Activated B cell treated with CpG ODN at 0.5 μM for 24 hours (primary cell): ENCODE data around the gene ASB15. TPM values are rescaled to one million over a fixed set of nuclear protein-coding genes. Genes with fewer than 3 reads are reported as not detected.

Source experiments
- ATAC-seq: fragments of 200-7000 bp; cut with Tn5 transposase; one replicate; pipeline ENCODE4 v1.10.0; 2021; ENCODE audit warnings: low read depth, mild to moderate bottlenecking, moderate library complexity
- CTCF ChIA-PET: fragments of 350-600 bp; sonication (Branson Sonifier 250); formaldehyde crosslinking; loops from one replicate; lab custom pipeline; 2021; ENCODE audit warnings: antibody characterized with exemption; lab: Charles Lee
- POLR2A ChIA-PET: fragments of 350-600 bp; sonication (Branson Sonifier 250); formaldehyde crosslinking; loops from one replicate; lab custom pipeline; 2021; ENCODE audit warnings: antibody characterized with exemption; lab: Charles Lee
- DNase-seq: peaks from one replicate; pipeline ENCODE4 v3.0.0; 2022
- H3K27ac Mint-ChIP-seq: one replicate; pipeline ENCODE4 v1.8.0; 2020; ENCODE audit warnings: mixed read lengths
- H3K27me3 Mint-ChIP-seq: one replicate; pipeline ENCODE4 v1.8.0; 2021; ENCODE audit warnings: mixed read lengths
- H3K36me3 Mint-ChIP-seq: one replicate; pipeline ENCODE4 v1.8.0; 2021; ENCODE audit warnings: low read depth, mixed read lengths
- H3K4me1 Mint-ChIP-seq: one replicate; pipeline ENCODE4 v1.8.0; 2021; ENCODE audit warnings: mixed read lengths
- H3K4me3 Mint-ChIP-seq: one replicate; pipeline ENCODE4 v1.8.0; 2020; ENCODE audit warnings: mild to moderate bottlenecking, mixed read lengths
- H3K9me3 Mint-ChIP-seq: one replicate; pipeline ENCODE4 v1.8.0; 2020; ENCODE audit warnings: mixed read lengths
- intact Hi-C: fragments of 100-400 bp; cut with micrococcal nuclease; formaldehyde crosslinking; loops from one replicate; pipeline ENCODE4 v1.15.1; 2024
- total RNA-seq: library from RNA; stranded (reverse); gene quantifications from 2 replicates; pipeline ENCODE4 v1.2.3, GENCODE V29; 2022
- TF ChIP-seq, protein P1 (sequence below): fragments of 200-600 bp; IDR thresholded peaks from one replicate; pipeline ENCODE4 v1.8.0; 2022; ENCODE audit warnings: antibody characterized with exemption, mild to moderate bottlenecking

ASB15 gene
- total RNA-seq, 1 donor from 2014 or later = not detected

DNA sequence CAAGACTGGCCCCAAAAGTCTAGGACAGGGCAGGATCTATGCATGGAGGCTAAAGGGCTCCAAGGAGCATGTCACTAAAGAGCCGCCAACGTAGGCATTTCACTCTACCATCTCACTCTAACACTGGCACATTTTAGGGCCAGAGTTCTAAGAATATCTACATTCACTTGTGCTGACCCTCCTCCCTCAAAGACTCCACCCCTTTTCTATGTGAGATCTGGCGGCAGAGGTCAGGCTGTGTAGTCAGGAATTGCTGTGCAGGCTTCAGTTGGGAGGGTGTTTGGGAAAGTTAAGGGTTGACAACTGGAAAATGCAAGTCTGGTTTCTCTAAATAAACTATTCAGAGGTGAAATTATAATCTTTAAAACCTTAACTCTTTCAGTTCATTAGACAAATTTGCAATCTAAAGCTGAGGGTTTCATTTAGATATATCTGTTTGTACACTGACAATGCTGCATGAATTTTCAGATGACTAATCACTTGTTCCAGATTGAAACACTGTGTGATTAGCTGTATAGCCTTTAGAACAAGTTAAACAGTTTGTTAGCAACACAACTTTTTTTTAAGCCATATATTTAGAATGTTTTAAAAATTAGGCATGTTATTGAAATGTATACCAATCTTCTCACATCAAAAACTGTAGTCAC is 72.3 kb downstream of the ASB15 start:
- ChIA-PET POLR2A (no interaction called here), CTCF (interaction anchor here (1.1 kb wide), 1 partner anchor 9 kb away, joined by 3 read pairs; no protein-coding TSS in a partner anchor)
- Mint-ChIP-seq H3K27ac (no peak overlapping the region), H3K4me1 (no peaks in the 10 kb centered on the region), H3K36me3 (no peaks in the 10 kb centered on the region), H3K4me3 (no peak overlapping the region), H3K9me3 (no peaks in the 10 kb centered on the region), H3K27me3 (no peaks in the 10 kb centered on the region)
- no peak for ATAC-seq
- intact Hi-C loops = no loop called here
- TF ChIP-seq, protein P1, sequence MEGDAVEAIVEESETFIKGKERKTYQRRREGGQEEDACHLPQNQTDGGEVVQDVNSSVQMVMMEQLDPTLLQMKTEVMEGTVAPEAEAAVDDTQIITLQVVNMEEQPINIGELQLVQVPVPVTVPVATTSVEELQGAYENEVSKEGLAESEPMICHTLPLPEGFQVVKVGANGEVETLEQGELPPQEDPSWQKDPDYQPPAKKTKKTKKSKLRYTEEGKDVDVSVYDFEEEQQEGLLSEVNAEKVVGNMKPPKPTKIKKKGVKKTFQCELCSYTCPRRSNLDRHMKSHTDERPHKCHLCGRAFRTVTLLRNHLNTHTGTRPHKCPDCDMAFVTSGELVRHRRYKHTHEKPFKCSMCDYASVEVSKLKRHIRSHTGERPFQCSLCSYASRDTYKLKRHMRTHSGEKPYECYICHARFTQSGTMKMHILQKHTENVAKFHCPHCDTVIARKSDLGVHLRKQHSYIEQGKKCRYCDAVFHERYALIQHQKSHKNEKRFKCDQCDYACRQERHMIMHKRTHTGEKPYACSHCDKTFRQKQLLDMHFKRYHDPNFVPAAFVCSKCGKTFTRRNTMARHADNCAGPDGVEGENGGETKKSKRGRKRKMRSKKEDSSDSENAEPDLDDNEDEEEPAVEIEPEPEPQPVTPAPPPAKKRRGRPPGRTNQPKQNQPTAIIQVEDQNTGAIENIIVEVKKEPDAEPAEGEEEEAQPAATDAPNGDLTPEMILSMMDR = no peak
- DNase-seq = no peak

DNA sequence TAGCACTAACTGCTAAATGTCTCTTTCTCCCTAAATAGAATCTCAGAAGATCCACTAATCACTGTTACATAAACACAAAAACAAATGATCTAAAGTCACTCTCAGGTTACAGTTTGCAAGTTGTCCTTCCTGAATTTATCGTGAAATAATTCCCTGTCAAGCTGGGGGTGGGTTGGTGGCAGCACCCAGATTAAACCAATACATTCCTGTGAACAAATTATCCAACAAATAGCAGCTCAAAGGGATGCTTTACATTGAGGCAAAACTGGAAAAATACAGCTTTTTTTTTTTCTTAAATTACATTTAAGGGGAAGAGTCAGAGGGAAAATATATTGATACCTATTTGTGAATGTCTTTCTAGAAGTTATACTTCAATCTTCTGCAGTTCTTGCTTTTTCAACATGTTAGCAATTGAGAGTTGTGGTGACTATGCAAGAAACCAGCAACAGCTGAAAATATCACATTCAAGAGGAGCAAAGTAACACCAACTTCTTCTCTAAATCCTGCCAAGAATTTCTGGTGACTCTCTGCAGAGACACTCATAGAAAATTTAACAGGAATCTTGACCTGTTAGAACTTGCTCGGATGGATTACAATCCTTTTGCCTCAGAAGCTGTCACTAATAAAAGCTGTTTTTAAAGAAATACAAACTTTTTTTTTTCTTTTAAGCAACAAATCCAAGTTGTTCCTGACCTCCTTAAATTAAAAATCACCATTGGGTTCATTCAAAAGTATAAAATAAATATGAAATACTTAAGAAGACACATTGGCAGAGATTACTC is 73.0 kb downstream of the ASB15 start:
- TF ChIP-seq, protein P1 = no peak
- H3K4me1 Mint-ChIP-seq = no peaks in the 10 kb centered on the region
- intact Hi-C loops = no loop called here
- ATAC-seq (no peak), DNase-seq (no peak)
- POLR2A ChIA-PET = no interaction called here
- no peak overlapping the region for H3K4me3 Mint-ChIP-seq
- no peaks in the 10 kb centered on the region for H3K27me3 Mint-ChIP-seq
- no peaks in the 10 kb centered on the region for H3K36me3 Mint-ChIP-seq
- CTCF ChIA-PET = no interaction called here
- H3K9me3 Mint-ChIP-seq = no peaks in the 10 kb centered on the region
- no peak overlapping the region for H3K27ac Mint-ChIP-seq

DNA sequence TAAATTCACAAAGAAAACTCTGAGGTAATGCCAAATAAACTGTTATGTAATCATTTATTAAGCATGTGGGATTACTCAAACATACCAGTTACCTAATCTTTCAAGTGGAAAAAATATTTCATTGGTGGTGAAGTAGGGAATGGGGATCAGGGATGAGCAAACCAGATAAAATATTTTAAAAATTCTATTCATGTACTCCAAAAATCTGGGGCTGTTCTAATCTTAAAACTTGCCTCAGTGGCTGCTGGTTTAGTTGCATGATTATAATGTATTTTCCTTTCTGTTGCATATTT is 73.5 kb downstream of the ASB15 start:
- no peaks in the 10 kb centered on the region for H3K36me3 Mint-ChIP-seq
- ATAC-seq (no peak), DNase-seq (no peak)
- no peaks in the 10 kb centered on the region for H3K9me3 Mint-ChIP-seq
- no peak overlapping the region for H3K4me3 Mint-ChIP-seq
- intact Hi-C loops = no loop called here
- no peak overlapping the region for H3K27ac Mint-ChIP-seq
- no peaks in the 10 kb centered on the region for H3K4me1 Mint-ChIP-seq
- TF ChIP-seq, protein P1 = no peak
- no peaks in the 10 kb centered on the region for H3K27me3 Mint-ChIP-seq
- ChIA-PET POLR2A (no interaction called here), CTCF (no interaction called here)

DNA sequence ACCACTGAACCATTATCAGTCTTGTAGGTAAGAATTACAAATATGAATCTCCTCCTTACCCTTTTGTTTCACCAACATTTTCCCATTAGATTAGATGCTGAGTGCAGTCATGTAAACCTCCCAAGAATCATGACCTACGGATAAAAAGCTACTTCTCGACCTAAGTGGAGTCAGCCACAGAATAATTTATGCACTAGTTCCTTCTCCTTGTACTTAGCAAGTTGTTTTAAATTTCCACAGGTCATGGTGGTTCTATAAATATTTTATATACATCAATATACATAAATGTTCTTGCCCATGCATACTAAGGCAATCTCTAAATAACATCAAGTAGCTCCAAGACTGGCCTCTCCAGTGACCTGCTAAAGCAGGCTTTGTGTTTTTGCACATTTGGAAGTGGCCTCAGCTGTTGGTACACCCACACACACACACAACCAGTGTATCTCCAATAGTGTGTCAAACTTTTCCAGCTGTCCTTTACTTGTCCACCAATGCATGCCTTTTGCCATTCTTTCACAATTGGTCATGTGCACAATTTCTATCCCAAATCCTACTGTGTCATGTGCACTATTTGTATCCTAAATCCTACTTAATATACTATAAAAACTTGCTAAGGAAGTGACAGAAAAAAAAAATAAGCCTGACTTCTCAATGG is 75.6 kb downstream of the ASB15 start:
- CTCF ChIA-PET = no interaction called here

More for the DNA sequence above, 75.6 kb downstream of the ASB15 start:
- Mint-ChIP-seq H3K27ac (no peak overlapping the region), H3K27me3 (no peaks in the 10 kb centered on the region), H3K4me1 (no peaks in the 10 kb centered on the region), H3K36me3 (peaks cover 10% of the 10 kb centered on the region), H3K4me3 (no peak overlapping the region), H3K9me3 (no peaks in the 10 kb centered on the region)
- TF ChIP-seq, protein P1 = no peak
- intact Hi-C loops = no loop called here
- ATAC-seq = no peak
- POLR2A ChIA-PET = no interaction called here
- DNase-seq = no peak
